Measurements from ENCODE around the gene SKAP1.

SKAP1 gene

GRCh38 chr17:48179071-48179945, 250.7 kb downstream of the SKAP1 start:
- H3K4me3 ChIP-seq (ENCODE audit: low read depth, low read length), result no peak overlapping the region
- TF ChIP-seq, protein P1, sequence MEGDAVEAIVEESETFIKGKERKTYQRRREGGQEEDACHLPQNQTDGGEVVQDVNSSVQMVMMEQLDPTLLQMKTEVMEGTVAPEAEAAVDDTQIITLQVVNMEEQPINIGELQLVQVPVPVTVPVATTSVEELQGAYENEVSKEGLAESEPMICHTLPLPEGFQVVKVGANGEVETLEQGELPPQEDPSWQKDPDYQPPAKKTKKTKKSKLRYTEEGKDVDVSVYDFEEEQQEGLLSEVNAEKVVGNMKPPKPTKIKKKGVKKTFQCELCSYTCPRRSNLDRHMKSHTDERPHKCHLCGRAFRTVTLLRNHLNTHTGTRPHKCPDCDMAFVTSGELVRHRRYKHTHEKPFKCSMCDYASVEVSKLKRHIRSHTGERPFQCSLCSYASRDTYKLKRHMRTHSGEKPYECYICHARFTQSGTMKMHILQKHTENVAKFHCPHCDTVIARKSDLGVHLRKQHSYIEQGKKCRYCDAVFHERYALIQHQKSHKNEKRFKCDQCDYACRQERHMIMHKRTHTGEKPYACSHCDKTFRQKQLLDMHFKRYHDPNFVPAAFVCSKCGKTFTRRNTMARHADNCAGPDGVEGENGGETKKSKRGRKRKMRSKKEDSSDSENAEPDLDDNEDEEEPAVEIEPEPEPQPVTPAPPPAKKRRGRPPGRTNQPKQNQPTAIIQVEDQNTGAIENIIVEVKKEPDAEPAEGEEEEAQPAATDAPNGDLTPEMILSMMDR (IDR thresholded peaks at IDR 0.05; ENCODE audit: insufficient read depth, low read depth, low read length, missing control alignments), result no peak
- no peak for DNase-seq (ENCODE audit: low read depth)

- no peak for DNase-seq (ENCODE audit: low read depth)
- TF ChIP-seq, protein P1 (IDR thresholded peaks at IDR 0.05; ENCODE audit: insufficient read depth, low read depth, low read length, missing control alignments), result no peak
- no peak overlapping the region for H3K4me3 ChIP-seq (ENCODE audit: low read depth, low read length)
Observed at GRCh38 chr17:48178317-48178716, 251.7 kb downstream of the SKAP1 start.

- DNase-seq (ENCODE audit: low read depth), result no peak
- H3K4me3 ChIP-seq (ENCODE audit: low read depth, low read length), result no peak overlapping the region
- TF ChIP-seq, protein P1 (IDR thresholded peaks at IDR 0.05; ENCODE audit: insufficient read depth, low read depth, low read length, missing control alignments), result no peak
Observed at GRCh38 chr17:48177816-48178215, 252.2 kb downstream of the SKAP1 start.

- TF ChIP-seq, protein P1 (IDR thresholded peaks at IDR 0.05; ENCODE audit: insufficient read depth, low read depth, low read length, missing control alignments), result no peak
- DNase-seq (ENCODE audit: low read depth), result no peak
Observed at GRCh38 chr17:48176471-48176855, 253.6 kb downstream of the SKAP1 start.

GRCh38 chr17:48175692-48176470, 254.1 kb downstream of the SKAP1 start:
- DNase-seq (ENCODE audit: low read depth), result no peak
- no peak overlapping the region for H3K4me3 ChIP-seq (ENCODE audit: low read depth, low read length)
- TF ChIP-seq, protein P1 (IDR thresholded peaks at IDR 0.05; ENCODE audit: insufficient read depth, low read depth, low read length, missing control alignments), result no peak

More at GRCh38 chr17:48176471-48176855, 253.6 kb downstream of the SKAP1 start:
- H3K4me3 ChIP-seq (ENCODE audit: low read depth, low read length), result no peak overlapping the region

DNA sequence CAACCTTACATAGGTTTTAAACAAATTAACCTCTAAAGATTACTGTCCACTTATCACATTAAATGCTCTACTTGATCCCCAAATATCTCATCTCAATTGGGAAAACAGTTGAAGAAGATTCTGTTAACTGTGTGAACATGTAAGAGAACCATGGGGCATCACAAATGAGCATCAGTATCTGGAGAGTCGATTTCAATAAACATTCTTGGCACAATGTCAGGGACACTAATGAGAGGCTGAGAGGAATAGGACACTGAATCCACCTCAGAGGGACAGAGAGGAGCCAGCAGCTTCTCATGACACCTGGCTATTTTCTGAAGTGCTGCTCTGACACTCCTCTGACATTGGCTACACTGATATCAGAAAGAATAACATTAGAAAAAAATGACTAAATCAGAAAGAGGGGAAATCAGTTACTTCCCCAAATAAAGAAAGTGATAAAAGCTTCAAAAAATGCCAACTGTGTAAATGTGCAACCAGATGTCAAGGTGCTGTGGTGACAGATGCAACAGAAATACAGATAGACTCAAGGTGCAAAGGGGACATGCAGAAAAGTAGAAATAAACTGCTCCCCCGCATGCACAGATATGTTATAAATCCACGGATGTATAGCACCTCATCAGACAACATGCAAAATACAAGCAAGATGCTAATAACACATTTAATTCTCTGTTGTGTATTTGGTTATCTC, 255.0 kb downstream of the SKAP1 start:
- no peak for DNase-seq (ENCODE audit: low read depth)
- H3K4me3 ChIP-seq (ENCODE audit: low read depth, low read length), result no peak overlapping the region
- TF ChIP-seq, protein P1 (IDR thresholded peaks at IDR 0.05; ENCODE audit: insufficient read depth, low read depth, low read length, missing control alignments), result no peak
